Measurements from ENCODE around the gene SUN1. TPM values are rescaled to one million over a fixed set of nuclear protein-coding genes. Genes with fewer than 3 reads are reported as not detected.
A peak's percentile ranks its signal among the peaks of the same experiment; 100 is the strongest.

SUN1 gene
- total RNA-seq, 1 donor from 2014 or later: 121 TPM

DNA sequence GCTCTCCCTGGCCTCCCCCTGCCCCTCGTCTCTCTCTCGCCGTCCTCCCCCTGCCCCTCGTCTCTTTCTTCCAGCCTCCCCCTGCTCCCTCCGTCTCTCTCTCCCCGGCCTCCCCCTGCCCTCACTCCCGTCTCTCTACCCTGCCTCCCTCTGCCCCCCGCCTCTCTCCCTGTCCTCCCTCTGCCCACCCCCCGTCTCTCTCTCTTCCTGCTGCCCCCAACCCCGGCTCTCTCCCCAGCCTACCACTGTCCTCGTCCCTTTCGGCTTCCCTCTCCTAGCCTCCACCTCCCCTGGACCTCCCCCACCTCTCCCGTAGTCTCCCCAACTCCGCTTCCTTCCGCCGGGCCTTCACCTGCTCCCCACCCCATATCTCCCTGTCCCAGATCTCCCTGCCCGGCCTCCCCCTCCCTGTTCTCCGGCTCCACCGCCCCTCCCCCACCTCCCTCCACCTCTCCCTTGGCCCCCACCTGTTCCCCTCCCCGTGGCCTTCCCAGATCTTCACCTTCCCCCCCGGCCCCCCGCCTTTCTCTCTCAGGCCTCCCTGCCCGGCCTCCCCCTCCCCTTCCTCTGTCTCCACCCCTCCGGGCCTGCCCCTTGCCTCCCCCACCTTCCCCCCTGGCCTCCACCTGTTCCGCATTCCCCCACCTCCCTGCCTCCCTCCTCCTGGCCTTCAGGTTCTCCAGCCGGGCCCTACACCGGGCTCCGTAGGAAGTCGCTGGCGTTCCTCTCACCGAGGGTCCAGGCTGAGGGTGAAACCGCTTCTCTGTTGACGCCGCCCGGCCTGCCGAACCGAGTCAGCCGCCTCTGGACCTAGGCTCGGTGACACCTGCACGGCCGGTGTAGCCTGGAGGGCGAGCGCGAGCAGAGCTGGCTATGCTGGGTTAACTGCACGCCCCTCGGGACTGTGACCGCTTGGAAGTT lies 45.3 kb downstream of the SUN1 start:
- Mint-ChIP-seq H3K36me3 (peaks cover 16% of the 10 kb centered on the region), H3K4me1 (ENCODE audit: unreplicated experiment) (peaks cover 21% of the 10 kb centered on the region), H3K27me3 (no peaks in the 10 kb centered on the region), H3K4me3 (peak overlapping the region; percentile 92), H3K27ac (peak overlapping the region; percentile 91), H3K9me3 (no peaks in the 10 kb centered on the region)
- TF ChIP-seq, protein P1, sequence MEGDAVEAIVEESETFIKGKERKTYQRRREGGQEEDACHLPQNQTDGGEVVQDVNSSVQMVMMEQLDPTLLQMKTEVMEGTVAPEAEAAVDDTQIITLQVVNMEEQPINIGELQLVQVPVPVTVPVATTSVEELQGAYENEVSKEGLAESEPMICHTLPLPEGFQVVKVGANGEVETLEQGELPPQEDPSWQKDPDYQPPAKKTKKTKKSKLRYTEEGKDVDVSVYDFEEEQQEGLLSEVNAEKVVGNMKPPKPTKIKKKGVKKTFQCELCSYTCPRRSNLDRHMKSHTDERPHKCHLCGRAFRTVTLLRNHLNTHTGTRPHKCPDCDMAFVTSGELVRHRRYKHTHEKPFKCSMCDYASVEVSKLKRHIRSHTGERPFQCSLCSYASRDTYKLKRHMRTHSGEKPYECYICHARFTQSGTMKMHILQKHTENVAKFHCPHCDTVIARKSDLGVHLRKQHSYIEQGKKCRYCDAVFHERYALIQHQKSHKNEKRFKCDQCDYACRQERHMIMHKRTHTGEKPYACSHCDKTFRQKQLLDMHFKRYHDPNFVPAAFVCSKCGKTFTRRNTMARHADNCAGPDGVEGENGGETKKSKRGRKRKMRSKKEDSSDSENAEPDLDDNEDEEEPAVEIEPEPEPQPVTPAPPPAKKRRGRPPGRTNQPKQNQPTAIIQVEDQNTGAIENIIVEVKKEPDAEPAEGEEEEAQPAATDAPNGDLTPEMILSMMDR (conservative IDR thresholded peaks at IDR 0.05): no peak
- DNase-seq (ENCODE audit: extremely low spot score, unreplicated experiment): no peak

DNA sequence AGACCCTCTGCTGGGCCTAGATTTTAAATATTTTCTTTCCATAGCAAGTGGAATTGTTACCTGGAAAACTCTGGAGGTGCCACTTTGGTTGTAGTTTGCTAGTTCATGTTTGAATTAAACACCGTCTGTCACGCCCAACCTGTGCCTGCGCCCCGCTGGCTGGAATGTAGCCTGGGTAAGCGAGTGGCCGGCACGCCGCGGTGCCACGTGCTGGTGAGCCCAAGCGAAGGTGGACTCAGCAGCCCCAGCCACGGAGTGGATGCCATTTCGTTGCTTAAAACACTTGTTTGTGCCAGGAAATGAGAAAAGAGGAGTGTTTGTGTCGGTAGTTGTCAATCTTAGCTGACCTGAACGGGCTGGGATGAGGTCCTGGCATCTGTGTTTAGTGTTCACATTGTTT lies 46.8 kb downstream of the SUN1 start:
- Mint-ChIP-seq H3K27me3 (no peaks in the 10 kb centered on the region), H3K9me3 (no peaks in the 10 kb centered on the region), H3K4me3 (peak overlapping the region; percentile 80), H3K4me1 (ENCODE audit: unreplicated experiment) (peaks cover 17% of the 10 kb centered on the region), H3K27ac (peak overlapping the region; percentile 82), H3K36me3 (peaks cover 8% of the 10 kb centered on the region)
- DNase-seq (ENCODE audit: extremely low spot score, unreplicated experiment): no peak
- TF ChIP-seq, protein P1 (conservative IDR thresholded peaks at IDR 0.05): no peak

DNA sequence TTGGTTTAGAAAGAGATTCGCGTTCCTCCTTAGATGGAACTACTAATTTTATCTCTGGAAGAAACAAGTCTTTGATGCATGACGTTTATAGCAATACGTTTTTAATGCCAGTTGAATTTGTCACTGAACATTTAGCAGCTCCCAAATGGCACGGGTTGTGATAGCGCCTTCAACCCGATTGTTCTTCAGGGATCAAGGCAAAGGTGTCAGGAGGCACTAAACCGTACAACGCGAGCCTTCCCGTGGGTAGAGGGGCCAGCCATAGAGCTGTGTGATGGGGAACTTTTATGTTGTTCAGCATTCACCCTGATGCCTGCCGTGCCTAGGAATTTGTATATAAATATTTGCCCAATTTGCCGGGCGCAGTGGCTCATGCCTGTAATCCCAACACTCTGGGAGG lies 47.4 kb downstream of the SUN1 start:
- H3K4me3 Mint-ChIP-seq: peak overlapping the region; percentile 80
- TF ChIP-seq, protein P1 (conservative IDR thresholded peaks at IDR 0.05): no peak
- H3K9me3 Mint-ChIP-seq: no peaks in the 10 kb centered on the region
- peaks cover 20% of the 10 kb centered on the region for H3K4me1 Mint-ChIP-seq (ENCODE audit: unreplicated experiment)
- DNase-seq (ENCODE audit: extremely low spot score, unreplicated experiment): no peak
- no peaks in the 10 kb centered on the region for H3K27me3 Mint-ChIP-seq
- H3K27ac Mint-ChIP-seq: no peak overlapping the region
- H3K36me3 Mint-ChIP-seq: peaks cover 8% of the 10 kb centered on the region

DNA sequence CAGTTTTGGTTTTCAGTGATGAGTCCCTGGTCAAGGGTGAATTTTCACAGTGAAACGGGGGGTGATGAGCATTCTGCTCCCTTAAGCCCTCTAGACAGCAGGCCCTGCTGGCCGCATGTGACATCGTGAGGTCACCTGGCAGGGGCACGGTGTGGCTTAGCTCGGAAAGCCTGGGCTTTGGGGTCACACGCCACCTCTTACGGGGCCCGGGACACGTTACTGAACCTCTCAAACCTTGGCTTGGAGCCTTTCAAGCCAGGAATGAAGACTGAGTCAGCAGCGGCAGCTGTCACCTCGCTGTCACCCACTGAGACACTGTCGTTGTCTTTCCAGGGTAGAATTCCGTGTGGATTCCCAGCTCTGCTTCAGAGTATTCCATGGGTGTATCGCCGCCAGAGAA lies 48.2 kb downstream of the SUN1 start:
- no peaks in the 10 kb centered on the region for H3K27me3 Mint-ChIP-seq
- peaks cover 8% of the 10 kb centered on the region for H3K36me3 Mint-ChIP-seq
- peaks cover 21% of the 10 kb centered on the region for H3K4me1 Mint-ChIP-seq (ENCODE audit: unreplicated experiment)
- H3K4me3 Mint-ChIP-seq: no peak overlapping the region
- TF ChIP-seq, protein P1 (conservative IDR thresholded peaks at IDR 0.05): no peak
- no peaks in the 10 kb centered on the region for H3K9me3 Mint-ChIP-seq
- no peak for DNase-seq (ENCODE audit: extremely low spot score, unreplicated experiment)
- no peak overlapping the region for H3K27ac Mint-ChIP-seq

DNA sequence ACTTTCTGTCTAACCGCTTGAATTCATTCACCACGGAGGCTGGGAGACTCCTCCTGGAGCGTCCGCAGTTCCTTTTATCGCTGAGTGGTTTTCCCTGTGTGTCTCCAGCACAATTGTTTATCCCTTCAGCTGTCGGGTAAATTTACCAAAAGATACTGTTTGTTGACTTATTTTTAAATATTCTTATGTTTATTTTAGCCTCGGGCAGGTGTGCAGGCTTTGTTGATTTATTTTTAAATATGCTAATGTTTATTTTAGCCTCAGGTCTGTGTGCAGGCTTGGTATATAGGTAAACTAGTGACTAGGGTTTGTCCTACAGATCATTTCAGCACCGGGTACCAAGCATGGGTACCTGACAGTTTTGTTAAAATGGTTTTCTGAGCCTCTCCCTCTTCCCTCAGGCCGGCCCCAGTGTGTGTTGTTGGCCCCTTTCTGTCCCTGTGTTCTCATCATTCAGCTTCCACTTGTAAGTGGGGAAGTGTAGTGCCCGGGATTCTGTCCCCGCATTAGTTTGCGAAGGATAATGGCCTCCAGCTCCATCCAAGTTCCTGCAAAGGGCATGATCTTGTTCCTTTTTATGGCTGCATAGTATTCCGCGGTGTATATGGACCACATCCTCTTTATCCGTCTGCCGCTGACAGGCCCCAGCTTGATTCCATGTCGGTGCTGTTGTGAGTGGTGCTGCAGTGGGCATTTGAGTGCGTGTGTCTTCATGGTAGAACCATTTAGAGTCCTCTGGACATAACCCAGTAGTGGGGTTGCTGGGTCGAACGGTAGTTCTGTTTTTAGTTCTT lies 49.4 kb downstream of the SUN1 start:
- no peak for DNase-seq (ENCODE audit: extremely low spot score, unreplicated experiment)
- H3K27me3 Mint-ChIP-seq: no peaks in the 10 kb centered on the region
- H3K27ac Mint-ChIP-seq: no peak overlapping the region
- H3K9me3 Mint-ChIP-seq: no peaks in the 10 kb centered on the region
- H3K4me3 Mint-ChIP-seq: no peak overlapping the region
- TF ChIP-seq, protein P1 (conservative IDR thresholded peaks at IDR 0.05): no peak
- peaks cover 8% of the 10 kb centered on the region for H3K36me3 Mint-ChIP-seq
- H3K4me1 Mint-ChIP-seq (ENCODE audit: unreplicated experiment): peaks cover 21% of the 10 kb centered on the region
